H1 (cell line): ENCODE data around the gene DVL3. TPM values are rescaled to one million over a fixed set of nuclear protein-coding genes. Genes with fewer than 3 reads are reported as not detected.

Source experiments
- CTCF ChIA-PET: fragments of 300-600 bp; sonication (Branson Sonifier 250); formaldehyde crosslinking; loops from one replicate; lab custom pipeline; 2021; ENCODE audit not compliant: partially characterized antibody; lab: Charles Lee
- POLR2A ChIA-PET: fragments of 300-600 bp; sonication (Branson Sonifier 250); formaldehyde crosslinking; loops from one replicate; lab custom pipeline; 2021; ENCODE audit warnings: inconsistent platforms; ENCODE audit not compliant: partially characterized antibody; lab: Charles Lee
- DNase-seq, 2 experiments: peaks; one replicate each; pipeline versions ENCODE4 v3.0.0 to v3.0.0-alpha.2; 2010 to 2022; ENCODE audit warnings: low spot score in 2 of 2, low read depth in 1 of 2, mixed read lengths in 1 of 2
- FAIRE-seq: peaks from 2 replicates; lab custom pipeline; 2011; peaks lifted over from hg19 to GRCh38; lab: Jason Lieb, UNC
- H2AFZ ChIP-seq: 2 replicates; pipeline ENCODE4 v1.8.1; 2012; ENCODE audit warnings: low read length, inconsistent platforms
- H2AK5ac ChIP-seq: 2 replicates; pipeline ENCODE4 v1.6.1; 2013; ENCODE audit warnings: low read depth, low read length
- H2BK120ac ChIP-seq: replicated peaks from 2 replicates; pipeline ENCODE3; 2013; ENCODE audit warnings: low read depth, low read length, inconsistent platforms
- H2BK12ac ChIP-seq: 2 replicates; pipeline ENCODE4 v1.6.1; 2013; ENCODE audit warnings: low read depth, low read length
- H2BK15ac ChIP-seq: 2 replicates; pipeline ENCODE4 v1.6.1; 2013; ENCODE audit warnings: low read length
- H2BK20ac ChIP-seq: 2 replicates; pipeline ENCODE4 v1.6.1; 2013; ENCODE audit warnings: low read length
- H2BK5ac ChIP-seq: 2 replicates; pipeline ENCODE4 v1.6.1; 2013; ENCODE audit warnings: low read depth, low read length
- H3K14ac ChIP-seq: 2 replicates; pipeline ENCODE4 v1.6.1; 2013; ENCODE audit warnings: inconsistent platforms; ENCODE audit not compliant: insufficient read length
- H3K18ac ChIP-seq: 2 replicates; pipeline ENCODE4 v1.6.1; 2013; ENCODE audit warnings: low read length; ENCODE audit errors: extremely low read depth
- H3K23ac ChIP-seq: 2 replicates; pipeline ENCODE4 v1.6.1; 2013; ENCODE audit warnings: inconsistent platforms; ENCODE audit not compliant: insufficient read length
- H3K23me2 ChIP-seq: 2 replicates; pipeline ENCODE4 v1.6.1; 2013; ENCODE audit warnings: low read depth, low read length
- H3K27ac ChIP-seq: 2 replicates; pipeline ENCODE4 v1.6.1; 2011; ENCODE audit warnings: low read depth, low read length, inconsistent platforms
- H3K27me3 ChIP-seq, 4 experiments: replicated peaks in 1 of 4; 1 replicate in 1 of 4; 2 replicates in 3 of 4; pipeline versions ENCODE4 v1.6.1 to v1.8.1; 2011 to 2013; ENCODE audit warnings: low read length in 3 of 4, mild to moderate bottlenecking in 3 of 4, inconsistent platforms in 2 of 4, mixed read lengths in 2 of 4, moderate library complexity in 1 of 4; ENCODE audit not compliant: control insufficient read depth in 3 of 4, insufficient read depth in 3 of 4; ENCODE audit errors: extremely low read depth in 1 of 4
- H3K36me3 ChIP-seq, 4 experiments: 2 replicates each; pipeline versions ENCODE4 v1.6.1 to v1.8.1; 2011 to 2013; ENCODE audit warnings: mild to moderate bottlenecking in 4 of 4, low read length in 3 of 4, moderate library complexity in 2 of 4, control low read depth in 1 of 4, inconsistent platforms in 1 of 4; ENCODE audit not compliant: insufficient read depth in 4 of 4, control insufficient read depth in 2 of 4
- H3K4ac ChIP-seq: replicated peaks from 2 replicates; pipeline ENCODE3; 2013; ENCODE audit warnings: low read length, low read depth, mixed read lengths, inconsistent platforms; ENCODE audit not compliant: insufficient read length
- H3K4me1 ChIP-seq, 4 experiments: replicated peaks in 1 of 4; 1 replicate in 1 of 4; 2 replicates in 3 of 4; pipeline versions ENCODE4 v1.6.1 to v1.8.1; 2011 to 2013; ENCODE audit warnings: low read length in 3 of 4, inconsistent platforms in 2 of 4, mixed read lengths in 1 of 4; ENCODE audit not compliant: insufficient read depth in 4 of 4, control insufficient read depth in 3 of 4
- H3K4me2 ChIP-seq, 2 experiments: 2 replicates each; pipeline versions ENCODE4 v1.6.1 to v1.8.1; 2011 to 2013; ENCODE audit warnings: low read depth in 2 of 2, low read length in 2 of 2, control low read depth in 1 of 2, inconsistent platforms in 1 of 2, mild to moderate bottlenecking in 1 of 2; ENCODE audit not compliant: insufficient read depth in 1 of 2
- H3K4me3 ChIP-seq, 4 experiments: fragments of 200-600, 300-600 bp in 1 of 4; sonication (generic), shearing (Covaris generic), sonication (Bioruptor Twin) in 1 of 4; 2 replicates each; pipeline versions ENCODE4 v1.5.1 to v1.8.1; 2011 to 2016; ENCODE audit warnings: low read length in 4 of 4, low read depth in 3 of 4, control low read depth in 2 of 4, inconsistent platforms in 2 of 4, mild to moderate bottlenecking in 2 of 4, mixed read lengths in 1 of 4, moderate library complexity in 1 of 4; ENCODE audit not compliant: insufficient read depth in 2 of 4; ENCODE audit errors: extremely low read depth in 1 of 4
- H3K56ac ChIP-seq: replicated peaks from 2 replicates; pipeline ENCODE3; 2013; ENCODE audit warnings: low read depth, mild to moderate bottlenecking, mixed read lengths, low read length, inconsistent platforms; ENCODE audit not compliant: insufficient read length
- H3K79me1 ChIP-seq: 2 replicates; pipeline ENCODE4 v1.6.1; 2013; ENCODE audit warnings: low read depth, low read length, control low read depth
- H3K79me2 ChIP-seq, 2 experiments: 2 replicates each; pipeline versions ENCODE4 v1.6.1 to v1.8.1; 2012 to 2013; ENCODE audit warnings: low read length in 2 of 2, mild to moderate bottlenecking in 2 of 2, inconsistent platforms in 1 of 2; ENCODE audit not compliant: insufficient read depth in 2 of 2, control insufficient read depth in 1 of 2
- H3K9ac ChIP-seq, 4 experiments: replicated peaks in 1 of 4; 1 replicate in 1 of 4; 2 replicates in 3 of 4; pipeline versions ENCODE4 v1.6.1 to v1.8.1; 2011 to 2013; ENCODE audit warnings: low read depth in 3 of 4, low read length in 3 of 4, control low read depth in 2 of 4, mild to moderate bottlenecking in 2 of 4, moderate library complexity in 2 of 4, inconsistent platforms in 1 of 4; ENCODE audit errors: extremely low read depth in 1 of 4
- H3K9me3 ChIP-seq, 2 experiments: 2 replicates each; pipeline versions ENCODE4 v1.6.1 to v1.8.1; 2012 to 2013; ENCODE audit warnings: mild to moderate bottlenecking in 2 of 2, moderate library complexity in 2 of 2, control low read depth in 1 of 2, inconsistent platforms in 1 of 2, low read depth in 1 of 2, low read length in 1 of 2, mixed read lengths in 1 of 2; ENCODE audit not compliant: insufficient read depth in 2 of 2
- H4K20me1 ChIP-seq, 2 experiments: replicated peaks in 1 of 2; 2 replicates each; pipeline versions ENCODE3 to v1.8.1; 2011 to 2013; ENCODE audit warnings: inconsistent platforms in 2 of 2, low read length in 2 of 2, mild to moderate bottlenecking in 1 of 2; ENCODE audit not compliant: insufficient read depth in 2 of 2, control insufficient read depth in 1 of 2
- H4K5ac ChIP-seq: 2 replicates; pipeline ENCODE4 v1.6.1; 2013; ENCODE audit warnings: low read length, low read depth, mixed read lengths, inconsistent platforms; ENCODE audit not compliant: insufficient read length
- H4K8ac ChIP-seq: 2 replicates; pipeline ENCODE4 v1.8.0; 2013; ENCODE audit warnings: mild to moderate bottlenecking, moderate library complexity, low read length, inconsistent platforms; ENCODE audit not compliant: insufficient read depth; ENCODE audit errors: extremely low read depth
- H4K91ac ChIP-seq: replicated peaks from 2 replicates; pipeline ENCODE3; 2013; ENCODE audit warnings: low read length, mixed read lengths, inconsistent platforms; ENCODE audit not compliant: insufficient read length
- CBX5 ChIP-seq: fragments of 300-800, 300-1000 bp; sonication (generic); IDR thresholded peaks from 2 replicates; pipeline ENCODE4 v1.7.1; 2016; ENCODE audit warnings: antibody characterized with exemption, low read length, low read depth
- CTCF ChIP-seq, 3 experiments: IDR thresholded peaks; 1 replicate in 2 of 3; 2 replicates in 1 of 3; pipeline versions ENCODE4 v1.5.1 to v1.6.1; 2011; ENCODE audit warnings: low read length in 3 of 3, mild to moderate bottlenecking in 3 of 3, inconsistent platforms in 2 of 3, low read depth in 1 of 3, moderate library complexity in 1 of 3; ENCODE audit not compliant: insufficient read depth in 1 of 3; ENCODE audit errors: control extremely low read depth in 1 of 3
- KDM5A ChIP-seq: fragments of 200-600 bp; IDR thresholded peaks from 2 replicates; pipeline ENCODE4 v1.7.1; 2012; ENCODE audit warnings: mild to moderate bottlenecking, low read length, inconsistent platforms, mixed read lengths
- MAX ChIP-seq: IDR thresholded peaks from 2 replicates; pipeline ENCODE4 v1.6.1; 2012; ENCODE audit warnings: inconsistent platforms
- POU5F1 ChIP-seq: IDR thresholded peaks from 2 replicates; pipeline ENCODE4 v1.6.1; 2011; ENCODE audit warnings: low read depth, mild to moderate bottlenecking, low read length, moderate library complexity
- RXRA ChIP-seq: IDR thresholded peaks from 2 replicates; pipeline ENCODE4 v1.6.1; 2011; ENCODE audit warnings: low read depth, mild to moderate bottlenecking, low read length, moderate library complexity; ENCODE audit not compliant: insufficient read depth
- SIX5 ChIP-seq: IDR thresholded peaks from 2 replicates; pipeline ENCODE4 v1.6.1; 2011; ENCODE audit warnings: mild to moderate bottlenecking, low read depth, low read length
- TAF7 ChIP-seq: optimal IDR thresholded peaks from 2 replicates; pipeline ENCODE3; 2011; ENCODE audit warnings: low read depth, mild to moderate bottlenecking, inconsistent platforms, low read length, moderate library complexity, borderline replicate concordance
- TCF12 ChIP-seq: IDR thresholded peaks from 2 replicates; pipeline ENCODE4 v1.6.1; 2011; ENCODE audit warnings: low read depth, mild to moderate bottlenecking, low read length
- USF2 ChIP-seq: IDR thresholded peaks from 2 replicates; pipeline ENCODE4 v1.6.1; 2011; ENCODE audit warnings: low read length, improper control_type of control experiment
- YY1 ChIP-seq: IDR thresholded peaks from 2 replicates; pipeline ENCODE4 v1.6.1; 2011; ENCODE audit warnings: low read depth, mild to moderate bottlenecking, low read length
- WGBS, 2 experiments: shearing (Covaris generic) in 1 of 2; methylation state at CpG; one replicate each; pipeline versions ENCODE4 v1.1.6 to v1.1.7; 2013 to 2015; ENCODE audit warnings: low lambda C conversion rate in 2 of 2, mixed read lengths in 2 of 2, inconsistent platforms in 1 of 2, low coverage in 1 of 2, missing lambda C conversion rate in 1 of 2; ENCODE audit not compliant: insufficient replicate concordance in 2 of 2, insufficient coverage in 1 of 2, insufficient read length in 1 of 2; ENCODE audit errors: extremely low coverage in 1 of 2, missing lambda C conversion rate in 1 of 2; 5-methylcytosine and 5-hydroxymethylcytosine counted together
- polyA plus RNA-seq, 7 experiments: library from polyadenylated mRNA; depleted of rRNA in 3 of 7; stranded (reverse) in 5 of 7; unstranded in 2 of 7; fragments of >200 nt in 5 of 7; fragments of 200-250 nt in 2 of 7; gene quantifications; 1 replicate in 5 of 7; 2 replicates in 1 of 7; 4 replicates in 1 of 7; pipeline versions ENCODE4 v1.2.1 to v1.2.3, GENCODE V29; 2011 to 2013; ENCODE audit warnings: missing spikeins in 2 of 7, mixed read lengths in 2 of 7
- total RNA-seq: library from RNA; stranded (reverse); fragmentation: NEBNext Ultra II Directional; extraction: Animal tissue kit (Norgen Biotek cat#: 25700); gene quantifications from 2 replicates; pipeline ENCODE4 v1.2.1, GENCODE V29; 2021

The DVL3 gene
- total and polyA plus RNA-seq, 2 of the 8 experiments (the other 6 are each of a cell fraction or from before 2014, with no cell fraction given) = 38.5 to 66.6 TPM

- no peak overlapping the region for H4K8ac ChIP-seq
- H3K4ac ChIP-seq = no peak overlapping the region
- H3K23ac ChIP-seq = no peak overlapping the region
- no peak overlapping the region for H2BK15ac ChIP-seq
- no peak overlapping the region for H3K9ac ChIP-seq
- H3K9me3 ChIP-seq = no peaks in the 10 kb centered on the region
- H4K91ac ChIP-seq = no peak overlapping the region
- no peak overlapping the region for H3K4me3 ChIP-seq
- no peak overlapping the region for H3K27ac ChIP-seq
- FAIRE-seq (no peak), DNase-seq (no peak)
- H3K36me3 ChIP-seq = no peaks in the 10 kb centered on the region
- no peak overlapping the region for H3K4me2 ChIP-seq
- no peak overlapping the region for H2BK12ac ChIP-seq
- H4K20me1 ChIP-seq = no peaks in the 10 kb centered on the region
- no peak overlapping the region for H3K18ac ChIP-seq
- no peak overlapping the region for H2BK20ac ChIP-seq
- no peaks in the 10 kb centered on the region for H3K79me2 ChIP-seq
- no peak overlapping the region for H4K5ac ChIP-seq
- 92% methylated on average over 3 of the region's 3 CpGs; no CpG with 5 or more reads in 1 of the 2 experiments for WGBS, 2 experiments
- no peaks in the 10 kb centered on the region for H3K4me1 ChIP-seq
- H3K79me1 ChIP-seq = no peaks in the 10 kb centered on the region
- TF ChIP-seq RXRA = no peak
- no peak for TF ChIP-seq TAF7
- no peak for TF ChIP-seq POU5F1
- TF ChIP-seq USF2 = no peak
- no peak for TF ChIP-seq KDM5A
- TF ChIP-seq SIX5 = no peak
- TF ChIP-seq TCF12 = no peak
- no peak for TF ChIP-seq CBX5
- no peak for TF ChIP-seq CTCF (IDR thresholded peaks at IDR 0.05; ENCODE audit: control extremely low read depth in 1 of 3, insufficient read depth in 1 of 3, low read depth in 1 of 3, low read length in 3 of 3)
- no peak for TF ChIP-seq YY1
- TF ChIP-seq MAX = no peak
- H3K56ac ChIP-seq = no peak overlapping the region
- H3K14ac ChIP-seq = no peak overlapping the region
- no peak overlapping the region for H2AFZ ChIP-seq
- H3K27me3 ChIP-seq = no peaks in the 10 kb centered on the region
- CTCF ChIA-PET = interaction anchor here (0.6 kb wide), 1 partner anchor 247 kb away, joined by 3 read pairs; no protein-coding TSS in a partner anchor
- H2AK5ac ChIP-seq = no peak overlapping the region
- no peak overlapping the region for H2BK5ac ChIP-seq
- H2BK120ac ChIP-seq = no peak overlapping the region
- POLR2A ChIA-PET = no interaction called here
- no peaks in the 10 kb centered on the region for H3K23me2 ChIP-seq
These were observed 29.2 kb upstream of the DVL3 start for GRCh38 chr3:184126006-184126405.
